ENCODE measurements around the gene ZEB2. TPM values are rescaled to one million over a fixed set of nuclear protein-coding genes. Genes with fewer than 3 reads are reported as not detected.

ZEB2 gene
- total and polyA plus RNA-seq, 2 donors (not counting 3 experiments of a cell fraction or from before 2014, with no cell fraction given), result 17.9 to 49.6 TPM

DNA sequence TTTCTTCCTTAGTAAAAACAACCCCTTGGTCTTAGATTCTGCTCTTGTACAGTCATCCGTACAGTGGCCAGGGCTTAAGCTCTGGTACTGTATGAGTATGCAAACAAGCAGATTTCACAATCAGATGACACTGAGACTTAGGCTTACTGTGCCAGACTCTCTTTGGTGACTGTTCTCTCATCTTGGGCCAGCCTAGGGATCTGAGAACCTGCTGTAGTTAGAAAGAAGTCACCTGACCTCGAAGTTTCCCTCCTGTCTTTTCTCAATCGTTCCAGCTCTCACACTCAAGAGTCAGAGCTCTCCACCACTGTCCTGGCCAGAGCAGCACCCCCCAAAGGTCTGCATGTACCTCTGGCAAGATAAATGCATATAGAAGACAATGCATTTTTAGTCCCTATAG, 63.2 kb downstream of the ZEB2 start:
- no peak for FAIRE-seq
- no peak overlapping the region for H3K4me3 ChIP-seq (replicated peaks in 1 of 3; ENCODE audit: insufficient read depth in 1 of 3, low read depth in 1 of 3, low read length in 3 of 3)
- H3K4me2 ChIP-seq (ENCODE audit: insufficient read depth, low read length), result peak overlapping the region; percentile 43
- peaks cover 28% of the 10 kb centered on the region for H3K79me2 ChIP-seq (ENCODE audit: control insufficient read depth, insufficient read depth, low read length)
- dilution Hi-C loops (cut with MboI; ENCODE audit: extremely low pct_ligation_motif_present, low sequenced_read_pairs), result no loop called here
- H3K4me1 ChIP-seq (ENCODE audit: control insufficient read depth, extremely low read depth, insufficient read depth, low read length), result peaks cover 69% of the 10 kb centered on the region
- no peak for TF ChIP-seq GATA2 (IDR thresholded peaks at IDR 0.05; ENCODE audit: insufficient read depth, insufficient read length, low read depth, low read length)
- no peak for TF ChIP-seq JUN (IDR thresholded peaks at IDR 0.05; ENCODE audit: borderline replicate concordance, insufficient read depth, insufficient read length, low read depth)
- no peak for TF ChIP-seq FOS (IDR thresholded peaks at IDR 0.05; ENCODE audit: borderline replicate concordance, insufficient read depth, low read length)
- TF ChIP-seq POLR2A (IDR thresholded peaks at IDR 0.05; ENCODE audit: low read depth, low read length), result no peak
- TF ChIP-seq, protein P1, sequence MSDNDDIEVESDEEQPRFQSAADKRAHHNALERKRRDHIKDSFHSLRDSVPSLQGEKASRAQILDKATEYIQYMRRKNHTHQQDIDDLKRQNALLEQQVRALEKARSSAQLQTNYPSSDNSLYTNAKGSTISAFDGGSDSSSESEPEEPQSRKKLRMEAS (IDR thresholded peaks at IDR 0.05; ENCODE audit: insufficient read depth, insufficient read length), result no peak
- TF ChIP-seq MYC (IDR thresholded peaks at IDR 0.05; ENCODE audit: low read depth, low read length), result no peak
- TF ChIP-seq, protein P2, sequence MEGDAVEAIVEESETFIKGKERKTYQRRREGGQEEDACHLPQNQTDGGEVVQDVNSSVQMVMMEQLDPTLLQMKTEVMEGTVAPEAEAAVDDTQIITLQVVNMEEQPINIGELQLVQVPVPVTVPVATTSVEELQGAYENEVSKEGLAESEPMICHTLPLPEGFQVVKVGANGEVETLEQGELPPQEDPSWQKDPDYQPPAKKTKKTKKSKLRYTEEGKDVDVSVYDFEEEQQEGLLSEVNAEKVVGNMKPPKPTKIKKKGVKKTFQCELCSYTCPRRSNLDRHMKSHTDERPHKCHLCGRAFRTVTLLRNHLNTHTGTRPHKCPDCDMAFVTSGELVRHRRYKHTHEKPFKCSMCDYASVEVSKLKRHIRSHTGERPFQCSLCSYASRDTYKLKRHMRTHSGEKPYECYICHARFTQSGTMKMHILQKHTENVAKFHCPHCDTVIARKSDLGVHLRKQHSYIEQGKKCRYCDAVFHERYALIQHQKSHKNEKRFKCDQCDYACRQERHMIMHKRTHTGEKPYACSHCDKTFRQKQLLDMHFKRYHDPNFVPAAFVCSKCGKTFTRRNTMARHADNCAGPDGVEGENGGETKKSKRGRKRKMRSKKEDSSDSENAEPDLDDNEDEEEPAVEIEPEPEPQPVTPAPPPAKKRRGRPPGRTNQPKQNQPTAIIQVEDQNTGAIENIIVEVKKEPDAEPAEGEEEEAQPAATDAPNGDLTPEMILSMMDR (IDR thresholded peaks at IDR 0.05; ENCODE audit: extremely low read depth in 1 of 2, insufficient read depth in 1 of 2, low read depth in 1 of 2, low read length in 2 of 2), result no peak
- TF ChIP-seq EZH2 (IDR thresholded peaks at IDR 0.05; ENCODE audit: borderline replicate concordance, low read depth, low read length, severe bottlenecking), result no peak
- TF ChIP-seq POLR2AphosphoS5 (IDR thresholded peaks at IDR 0.05; ENCODE audit: insufficient read depth, low read depth, low read length), result no peak
- no peaks in the 10 kb centered on the region for H3K36me3 ChIP-seq (ENCODE audit: control insufficient read depth in 2 of 2, extremely low read depth in 1 of 2, insufficient read depth in 2 of 2, low read length in 2 of 2)
- BruUV-seq (replicated peaks), result no TSS peak
- ChIA-PET CTCF (interaction anchor here (1.5 kb wide), 1 partner anchor 1296 kb away, joined by 3 read pairs; no protein-coding TSS in a partner anchor), POLR2A (no interaction called here)
- no peak overlapping the region for H3K27ac ChIP-seq (ENCODE audit: insufficient read depth, low read depth, low read length)
- intact Hi-C loops (cut with micrococcal nuclease), result loop anchor here (10.0 kb wide), 1 partner anchor 548 kb away; no protein-coding TSS in a partner anchor
- no peaks in the 10 kb centered on the region for H3K27me3 ChIP-seq (ENCODE audit: control insufficient read depth in 2 of 2, insufficient read depth in 2 of 2, low read length in 2 of 2)
- no peak overlapping the region for H3K9ac ChIP-seq (replicated peaks; ENCODE audit: extremely low read depth, insufficient read depth, low read length)
- no peaks in the 10 kb centered on the region for H4K20me1 ChIP-seq (replicated peaks; ENCODE audit: control insufficient read depth, extremely low read depth, insufficient read depth, low read length)
- no peak overlapping the region for H2AFZ ChIP-seq (ENCODE audit: low read depth, low read length)
- H3K9me3 ChIP-seq (replicated peaks; ENCODE audit: control insufficient read depth, insufficient read depth, low read length), result no peaks in the 10 kb centered on the region
- H3K9me1 ChIP-seq (replicated peaks; ENCODE audit: control insufficient read depth, extremely low read depth, insufficient read depth, low read length), result no peaks in the 10 kb centered on the region
- peak; percentile 64 for DNase-seq (ENCODE audit: low read depth, low spot score)

Measured in endothelial cell of umbilical vein (primary cell).